HUES48 (cell line): Measurements from ENCODE around the gene DENND10.
"Not testable (repeated sequence)": the region's sequence is repeated elsewhere in the genome, so short reads cannot be mapped to it uniquely, and the experiment has no call there.

Experiments used
- H3K27ac ChIP-seq: one replicate; pipeline ENCODE4 v1.7.0; 2013; ENCODE audit warnings: low read depth, low read length, inconsistent platforms
- H3K27me3 ChIP-seq: 2 replicates; pipeline ENCODE4 v1.6.1; 2013; ENCODE audit warnings: mild to moderate bottlenecking, low read length; ENCODE audit not compliant: control insufficient read depth, insufficient read depth
- H3K36me3 ChIP-seq: 2 replicates; pipeline ENCODE4 v1.6.1; 2013; ENCODE audit warnings: low read length; ENCODE audit not compliant: control insufficient read depth, insufficient read depth
- H3K4me1 ChIP-seq: 2 replicates; pipeline ENCODE4 v1.6.1; 2013; ENCODE audit warnings: mild to moderate bottlenecking, low read length; ENCODE audit not compliant: control insufficient read depth, insufficient read depth
- H3K4me3 ChIP-seq: 2 replicates; pipeline ENCODE4 v1.5.1; 2013; ENCODE audit warnings: mild to moderate bottlenecking, low read depth, low read length
- H3K9ac ChIP-seq: 2 replicates; pipeline ENCODE4 v1.6.1; 2013; ENCODE audit warnings: mild to moderate bottlenecking, low read depth, low read length, moderate library complexity
- H3K9me3 ChIP-seq: 2 replicates; pipeline ENCODE4 v1.6.1; 2013; ENCODE audit warnings: low read length; ENCODE audit not compliant: control insufficient read depth, insufficient read depth

The DENND10 gene

GRCh38 chr10:119100434-119101238 is 3.3 kb upstream of the DENND10 start:
- Histone ChIP-seq H3K4me1 (no peaks in the 10 kb centered on the region), H3K36me3 (no peaks in the 10 kb centered on the region), H3K9ac (no peak overlapping the region), H3K27me3 (no peaks in the 10 kb centered on the region), H3K27ac (no peak overlapping the region), H3K9me3 (no peaks in the 10 kb centered on the region), H3K4me3 (no peak overlapping the region)

- Histone ChIP-seq H3K9me3 (no peaks in the 10 kb centered on the region), H3K4me3 (no peak overlapping the region), H3K9ac (no peak overlapping the region), H3K36me3 (0 out of 2 replicates have a peak, but pooled peaks cover 5% of the 10 kb centered on the region), H3K27me3 (no peaks in the 10 kb centered on the region), H3K4me1 (no peaks in the 10 kb centered on the region), H3K27ac (no peak overlapping the region)
These were observed 2.4 kb upstream of the DENND10 start for GRCh38 chr10:119101366-119102098.

- Histone ChIP-seq H3K36me3 (peaks cover 14% of the 10 kb centered on the region; the same call in 1 of the 2 replicates), H3K4me1 (no peaks in the 10 kb centered on the region), H3K9me3 (no peaks in the 10 kb centered on the region), H3K9ac (no peak overlapping the region), H3K27ac (no peak overlapping the region), H3K27me3 (no peaks in the 10 kb centered on the region), H3K4me3 (no peak overlapping the region)
These were observed 541 bp upstream of the DENND10 start for GRCh38 chr10:119103241-119103902.

- Histone ChIP-seq H3K27ac (no peak overlapping the region), H3K9ac (peak overlapping the region; percentile 57; the same call in 1 of the 2 replicates), H3K4me1 (no peaks in the 10 kb centered on the region), H3K27me3 (no peaks in the 10 kb centered on the region), H3K4me3 (peak overlapping the region; percentile 85), H3K9me3 (no peaks in the 10 kb centered on the region), H3K36me3 (peaks cover 24% of the 10 kb centered on the region)
These were observed 722 bp downstream of the DENND10 start for GRCh38 chr10:119104654-119105015.

GRCh38 chr10:119105155-119105554 is 1.2 kb downstream of the DENND10 start:
- H3K9me3 ChIP-seq: no peaks in the 10 kb centered on the region
- H3K9ac ChIP-seq: no peak overlapping the region
- no peaks in the 10 kb centered on the region for H3K4me1 ChIP-seq
- peak overlapping the region; percentile 85 for H3K4me3 ChIP-seq
- no peaks in the 10 kb centered on the region for H3K27me3 ChIP-seq
- peaks cover 29% of the 10 kb centered on the region for H3K36me3 ChIP-seq
- H3K27ac ChIP-seq: no peak overlapping the region

GRCh38 chr10:119105899-119106298 is 2.0 kb downstream of the DENND10 start:
- not testable (repeated sequence) for H3K27me3 ChIP-seq, H3K9ac ChIP-seq, H3K27ac ChIP-seq, H3K4me1 ChIP-seq, H3K9me3 ChIP-seq, H3K4me3 ChIP-seq
- peaks cover 36% of the 10 kb centered on the region for H3K36me3 ChIP-seq

- peaks cover 48% of the 10 kb centered on the region for H3K36me3 ChIP-seq
These were observed 3.2 kb downstream of the DENND10 start for GRCh38 chr10:119107106-119107505.

GRCh38 chr10:119107771-119108170 is 3.9 kb downstream of the DENND10 start:
- H3K4me3 ChIP-seq, H3K9ac ChIP-seq, H3K9me3 ChIP-seq, H3K27ac ChIP-seq, H3K4me1 ChIP-seq, H3K27me3 ChIP-seq: not testable (repeated sequence)
- H3K36me3 ChIP-seq: peaks cover 54% of the 10 kb centered on the region

More at GRCh38 chr10:119107106-119107505, 3.2 kb downstream of the DENND10 start:
- not testable (repeated sequence) for H3K27ac ChIP-seq, H3K9me3 ChIP-seq, H3K4me3 ChIP-seq, H3K9ac ChIP-seq, H3K27me3 ChIP-seq, H3K4me1 ChIP-seq

- Histone ChIP-seq H3K27me3 (no peaks in the 10 kb centered on the region), H3K27ac (no peak overlapping the region), H3K4me1 (no peaks in the 10 kb centered on the region), H3K9ac (no peak overlapping the region), H3K36me3 (peaks cover 81% of the 10 kb centered on the region), H3K4me3 (no peak overlapping the region), H3K9me3 (no peaks in the 10 kb centered on the region)
These were observed 8.1 kb downstream of the DENND10 start for GRCh38 chr10:119112056-119112455.

GRCh38 chr10:119113751-119114732 is 10.1 kb downstream of the DENND10 start:
- no peaks in the 10 kb centered on the region for H3K27me3 ChIP-seq
- no peak overlapping the region for H3K4me3 ChIP-seq
- no peak overlapping the region for H3K9ac ChIP-seq
- H3K4me1 ChIP-seq: no peaks in the 10 kb centered on the region
- no peak overlapping the region for H3K27ac ChIP-seq
- no peaks in the 10 kb centered on the region for H3K9me3 ChIP-seq
- H3K36me3 ChIP-seq: peaks cover 82% of the 10 kb centered on the region
